NCI-H2081 treated with DMSO at 0.1 percent for 48 hours (cell line): Measurements from ENCODE around the gene CEP135.
"Not testable (repeated sequence)": the region's sequence is repeated elsewhere in the genome, so short reads cannot be mapped to it uniquely, and the experiment has no call there.

Experiments used
- DNase-seq: peaks from one replicate; lab custom pipeline; 2025; lab: John Stamatoyannopoulos, UW

The CEP135 gene

DNA sequence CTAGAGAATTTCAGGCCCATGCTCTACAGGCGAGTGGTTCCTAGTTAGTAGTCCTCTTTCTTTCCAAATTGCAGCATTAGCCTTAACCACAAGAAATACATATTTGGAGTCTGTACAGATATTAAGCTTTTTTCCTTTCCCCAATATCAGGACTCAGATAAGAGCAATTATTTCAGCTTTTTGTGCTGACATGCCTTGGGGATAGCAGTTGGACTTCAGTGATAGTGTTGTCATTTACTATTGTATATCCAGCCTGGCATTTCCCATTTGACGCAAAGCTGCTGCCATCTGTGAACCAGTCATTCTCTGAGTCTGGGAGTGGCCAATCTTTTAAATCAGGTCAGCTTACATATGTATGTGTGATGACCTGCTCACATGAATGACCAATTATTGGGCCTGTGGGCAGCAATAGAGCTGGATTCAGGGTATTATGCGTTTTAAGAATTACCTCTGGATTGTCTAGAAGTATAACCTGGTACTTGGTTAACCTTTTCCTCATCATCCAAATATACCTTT is 6.8 kb upstream of the CEP135 start:
- DNase-seq = no peak

DNA sequence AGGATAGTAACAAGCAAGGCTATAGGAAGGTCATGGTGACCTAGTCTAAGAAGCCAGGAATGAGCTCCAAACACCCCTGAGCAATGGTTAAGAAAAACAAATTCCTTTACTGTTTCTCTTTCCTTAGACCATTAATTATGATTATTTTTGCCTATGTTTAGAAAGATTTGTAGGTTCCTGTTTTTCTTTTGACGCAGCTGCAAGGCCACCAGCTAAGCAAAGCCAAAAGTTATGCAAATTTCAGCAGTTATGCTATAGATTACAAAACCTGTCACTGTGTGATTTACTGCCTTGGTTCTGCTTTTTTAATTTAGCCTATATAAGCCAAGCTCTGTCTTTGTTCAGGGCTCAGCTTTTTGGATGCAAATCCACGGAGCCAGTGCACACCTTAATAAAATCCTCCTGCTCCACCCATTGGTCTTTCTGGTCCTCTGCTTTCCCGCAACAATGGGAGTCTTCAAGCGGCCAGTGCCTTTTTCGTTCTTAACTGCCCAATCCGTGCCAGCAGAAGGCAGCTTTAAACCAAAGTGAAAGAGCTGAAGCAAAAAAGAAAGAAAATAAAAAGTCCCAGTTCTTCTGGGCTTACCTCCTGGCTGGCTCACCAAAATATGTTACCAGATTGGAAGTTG is 1.4 kb upstream of the CEP135 start:
- DNase-seq = no peak

DNA sequence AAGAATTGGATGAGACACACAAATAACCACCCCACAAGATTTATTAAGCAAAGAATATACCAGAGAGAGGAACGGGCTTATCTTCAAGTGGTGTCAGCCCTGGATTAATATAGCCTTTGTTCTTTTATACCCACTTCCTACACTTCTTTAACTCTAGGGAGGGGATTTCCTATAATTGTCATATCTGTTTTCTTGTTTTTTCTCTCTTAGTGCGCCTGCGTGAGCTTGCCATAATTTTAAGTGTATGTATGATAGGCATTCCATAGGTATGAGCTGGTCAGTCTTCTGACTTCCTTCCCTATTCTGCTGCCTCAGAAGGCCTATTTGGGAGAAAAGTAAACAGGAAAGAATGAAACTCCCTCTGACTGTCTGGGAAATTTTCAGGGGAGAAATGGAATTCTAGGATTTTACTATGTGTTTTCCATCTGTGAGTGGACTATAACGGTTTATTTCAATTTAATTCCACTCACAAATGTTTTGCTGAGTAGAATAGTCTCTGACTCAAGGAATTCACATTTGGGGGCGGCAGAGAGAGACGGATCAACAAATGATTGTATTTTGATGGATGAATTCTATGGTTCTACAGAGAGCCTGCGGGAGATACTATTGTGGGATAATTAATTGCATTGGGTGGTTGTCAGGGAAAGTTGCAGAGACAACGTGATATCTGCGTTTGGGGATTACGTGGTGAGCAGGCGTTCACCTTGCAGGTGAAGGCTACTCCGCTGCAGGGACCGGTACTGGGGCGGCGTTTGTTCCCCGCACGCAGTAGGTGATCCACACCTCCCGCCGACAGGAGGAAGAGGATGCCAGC is 626 bp upstream of the CEP135 start:
- DNase-seq = no peak

DNA sequence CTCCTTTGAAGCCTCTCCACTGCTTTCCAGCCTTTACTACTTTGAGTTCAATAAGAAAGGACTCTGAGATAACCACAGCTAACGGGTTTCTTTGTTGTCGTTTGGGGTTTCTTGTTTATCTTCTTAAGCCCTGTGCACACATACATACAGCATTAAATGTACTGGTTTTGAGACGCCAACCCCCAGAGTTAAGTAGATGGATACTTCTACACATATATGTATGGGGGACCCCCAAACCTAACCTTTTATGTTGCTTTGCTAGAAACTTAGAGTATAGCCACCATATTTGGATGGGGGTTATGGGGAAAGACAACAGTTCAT is 697 bp downstream of the CEP135 start:
- no peak for DNase-seq

DNA sequence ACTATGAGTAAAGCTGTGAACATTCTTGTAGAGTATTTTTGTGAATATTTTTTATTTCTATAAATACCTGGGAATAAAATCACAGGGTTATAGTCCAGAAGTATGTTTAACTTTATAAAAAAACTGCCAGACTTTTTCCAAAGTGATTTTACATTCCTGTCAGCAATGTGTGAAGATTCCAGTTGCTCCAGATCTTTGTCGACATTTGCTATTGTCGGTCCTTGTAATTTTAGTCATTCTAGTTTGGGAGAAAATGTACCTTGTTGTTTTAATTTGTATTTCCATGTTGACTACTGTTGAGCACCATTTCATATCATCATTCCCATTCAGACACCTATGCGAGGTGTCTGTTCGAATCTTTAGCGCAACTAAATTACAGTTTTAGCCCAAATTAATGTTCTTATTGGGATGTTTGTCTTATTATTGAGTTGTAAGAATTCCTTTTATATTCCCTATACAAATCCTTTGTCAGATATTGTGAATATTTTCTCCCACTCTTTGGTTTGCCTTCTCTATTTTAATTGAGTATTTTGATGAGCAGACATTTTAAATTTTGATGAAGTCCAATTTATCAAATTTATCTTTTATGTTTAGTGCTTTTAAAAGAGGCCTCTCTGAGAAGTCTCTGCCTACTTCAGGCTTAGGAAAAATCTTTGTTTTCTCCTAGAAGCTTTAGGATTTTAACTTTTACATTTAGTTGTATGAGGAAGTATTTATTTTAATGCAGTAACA is 2.6 kb downstream of the CEP135 start:
- DNase-seq = no peak

DNA sequence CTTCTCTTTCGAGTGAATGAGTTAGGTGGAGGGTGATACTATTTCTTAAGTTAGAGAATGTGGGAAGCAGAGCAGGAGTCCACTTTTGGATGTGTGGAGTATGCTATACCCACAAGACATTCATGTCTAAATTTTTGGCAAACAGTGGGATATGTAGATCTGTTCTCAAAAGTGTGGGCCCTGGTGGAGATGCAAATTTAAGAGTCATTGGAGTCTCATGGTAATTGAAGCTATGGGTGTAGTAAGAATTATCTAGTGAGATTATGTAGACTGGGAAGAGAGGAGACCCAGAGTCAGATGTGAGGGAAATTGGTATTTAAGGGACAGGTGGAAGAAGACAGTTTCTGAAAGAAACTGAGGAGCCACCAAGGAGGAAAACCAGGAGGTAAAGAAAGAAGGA is 7.0 kb downstream of the CEP135 start:
- no peak for DNase-seq

DNA sequence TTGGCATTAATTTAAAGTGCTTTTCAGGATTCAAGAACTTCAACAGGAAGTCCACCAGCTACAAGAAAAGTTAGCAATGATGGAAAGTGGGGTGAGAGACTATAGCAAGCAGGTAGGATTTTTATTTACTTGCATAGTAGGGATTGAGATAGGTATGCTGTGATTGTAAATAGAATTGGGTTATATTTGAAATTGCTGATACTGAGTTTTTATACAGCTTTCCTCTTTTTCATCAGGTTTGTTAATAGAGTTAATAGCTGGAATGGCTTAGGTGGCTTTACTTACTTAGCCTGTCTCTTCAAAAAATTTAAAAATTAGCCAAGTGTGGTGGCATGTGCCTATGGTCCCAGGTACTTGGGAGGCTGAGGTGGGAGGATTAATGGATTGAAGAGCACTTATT is 10.9 kb downstream of the CEP135 start:
- DNase-seq = no peak

DNA sequence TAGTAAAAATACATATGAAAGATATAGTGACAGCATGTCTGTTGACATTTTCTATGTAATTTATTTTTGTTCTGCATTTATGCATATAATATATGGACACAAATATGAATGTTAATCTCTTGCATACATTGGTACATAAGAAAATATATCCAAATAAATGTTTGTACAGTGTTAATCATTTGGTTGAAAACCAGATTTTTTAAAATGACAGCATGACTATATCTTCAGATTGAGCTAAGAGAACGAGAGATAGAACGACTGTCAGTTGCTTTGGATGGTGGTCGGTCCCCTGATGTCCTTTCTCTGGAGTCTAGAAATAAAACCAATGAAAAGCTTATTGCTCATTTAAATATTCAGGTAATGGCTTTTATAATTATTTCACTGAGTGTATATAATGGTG is 15.3 kb downstream of the CEP135 start:
- DNase-seq = no peak

DNA sequence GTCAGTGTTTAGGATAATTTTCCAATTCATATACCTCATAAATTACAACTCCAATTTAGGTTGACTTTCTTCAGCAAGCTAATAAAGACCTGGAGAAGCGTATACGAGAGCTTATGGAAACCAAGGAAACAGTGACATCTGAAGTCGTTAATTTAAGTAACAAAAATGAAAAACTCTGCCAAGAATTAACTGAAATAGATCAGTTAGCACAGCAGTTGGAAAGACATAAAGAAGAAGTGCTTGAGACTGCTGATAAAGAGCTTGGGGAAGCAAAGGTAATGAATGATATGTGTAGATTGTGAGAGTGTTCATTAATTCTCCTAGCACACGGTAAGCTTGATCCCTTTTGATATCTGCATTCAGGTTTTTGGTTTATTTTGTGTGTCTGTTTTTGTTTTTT is 16.8 kb downstream of the CEP135 start:
- DNase-seq = no peak

DNA sequence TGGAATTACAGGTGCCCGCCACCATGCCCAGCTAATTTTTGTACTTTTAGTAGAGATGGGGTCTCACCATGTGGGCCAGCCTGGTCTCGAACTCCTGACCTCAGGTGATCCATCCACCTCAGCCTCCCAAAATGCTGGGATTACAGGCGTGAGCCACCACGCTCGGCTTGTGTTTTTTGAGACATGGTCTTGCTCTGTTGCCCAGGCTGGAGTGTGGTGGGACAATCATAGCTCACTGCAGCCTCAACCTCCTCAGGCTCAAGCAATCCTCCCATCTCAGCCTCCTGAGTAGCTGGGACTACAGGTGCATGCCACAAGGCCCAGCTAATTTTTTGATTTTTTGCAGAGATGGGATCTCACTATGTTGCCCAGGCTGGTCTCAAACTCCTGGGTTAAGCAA is 17.6 kb downstream of the CEP135 start:
- DNase-seq = not testable (repeated sequence)

DNA sequence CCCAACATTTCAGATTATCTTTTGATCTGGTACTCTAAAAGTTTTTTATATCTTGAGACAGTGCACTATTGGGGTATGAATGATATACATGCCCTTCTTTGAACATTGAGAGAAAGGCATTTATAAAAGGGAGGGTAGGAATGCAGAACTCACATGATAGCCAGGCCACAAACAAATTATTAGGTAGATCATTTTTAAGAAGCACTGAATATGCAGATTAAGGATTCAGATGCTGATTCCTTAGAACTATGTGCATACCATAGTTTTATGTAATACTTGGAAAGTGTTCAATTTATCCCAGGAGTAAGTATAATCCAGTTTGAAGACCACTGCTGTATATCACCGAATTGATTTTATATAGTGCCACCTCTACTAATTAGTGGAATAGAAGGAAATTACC is 18.6 kb downstream of the CEP135 start:
- no peak for DNase-seq

DNA sequence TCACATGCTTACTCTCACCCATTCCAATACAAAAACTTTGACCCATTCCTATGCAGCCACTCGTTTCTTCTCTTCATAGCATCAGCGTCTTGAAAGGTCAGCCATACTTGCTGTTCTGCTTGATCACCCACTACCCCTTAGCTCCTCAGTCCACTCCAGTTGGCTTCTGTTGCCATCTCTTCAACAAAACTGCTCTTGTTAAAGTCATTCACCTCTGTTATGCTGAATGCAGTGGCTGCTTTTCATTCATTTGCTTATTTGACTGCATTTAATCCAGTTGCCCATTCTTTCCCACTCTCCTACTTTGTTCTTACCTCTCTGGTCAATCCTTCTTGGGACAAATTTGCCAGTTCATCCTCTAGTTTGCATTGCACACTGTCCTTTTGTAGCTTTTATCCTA is 24.9 kb downstream of the CEP135 start:
- no peak for DNase-seq

DNA sequence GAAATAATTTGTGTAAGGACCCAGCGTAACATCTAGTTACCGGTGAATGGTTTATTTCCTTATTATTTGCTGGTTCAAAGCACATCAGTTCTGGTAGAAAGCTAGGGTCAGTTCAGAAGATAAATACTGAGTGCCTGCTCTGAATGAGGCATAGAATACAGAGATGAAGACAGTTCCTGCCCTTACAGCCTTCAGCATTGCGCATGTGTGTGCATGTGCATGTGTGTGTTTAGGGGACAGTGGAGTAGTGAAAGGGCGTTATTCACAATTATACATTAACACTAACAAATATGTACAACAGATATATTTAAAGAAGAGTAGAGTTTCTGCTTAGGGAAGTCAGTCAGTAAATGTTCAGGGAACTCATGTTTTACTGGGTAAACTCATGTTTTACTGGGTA is 29.1 kb downstream of the CEP135 start:
- DNase-seq = no peak

DNA sequence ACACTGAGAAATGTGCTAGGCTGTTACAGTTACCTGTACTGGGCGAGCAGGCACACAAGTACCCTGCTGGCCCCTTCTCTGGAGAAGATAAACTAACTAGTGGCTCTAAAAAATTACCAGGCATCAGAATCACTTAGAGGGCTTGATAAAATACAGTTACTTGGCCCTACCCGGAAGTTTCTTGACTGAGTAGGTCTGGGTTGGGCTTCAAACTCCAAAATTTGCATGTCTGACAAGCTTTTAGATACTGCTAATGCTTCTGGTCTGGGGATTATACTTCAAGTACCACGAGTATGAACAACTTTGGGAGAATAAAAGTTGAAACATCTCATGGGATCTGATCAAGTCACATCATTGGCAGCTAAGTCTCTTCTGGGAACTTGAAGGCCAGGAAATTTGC is 30.8 kb downstream of the CEP135 start:
- DNase-seq = no peak

DNA sequence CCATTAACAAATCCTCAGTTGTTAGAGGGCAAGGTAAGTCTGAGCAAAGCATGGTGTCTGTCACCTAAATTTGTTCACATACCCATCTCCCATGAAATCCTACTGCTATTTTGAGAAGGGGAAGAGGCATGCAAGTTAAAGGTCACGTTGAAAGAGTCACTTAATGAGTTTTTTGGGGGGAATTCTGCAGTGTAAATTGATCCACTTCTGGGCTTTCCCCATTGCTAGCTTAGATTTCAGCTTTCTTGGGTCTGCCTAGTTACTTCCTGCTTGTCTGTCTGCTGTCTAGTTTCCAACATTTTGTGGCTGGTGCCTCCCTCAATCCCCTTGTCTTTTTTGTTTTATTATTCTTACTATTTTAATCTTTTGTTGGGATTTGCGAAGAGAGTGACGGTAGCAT is 32.0 kb downstream of the CEP135 start:
- DNase-seq = no peak

DNA sequence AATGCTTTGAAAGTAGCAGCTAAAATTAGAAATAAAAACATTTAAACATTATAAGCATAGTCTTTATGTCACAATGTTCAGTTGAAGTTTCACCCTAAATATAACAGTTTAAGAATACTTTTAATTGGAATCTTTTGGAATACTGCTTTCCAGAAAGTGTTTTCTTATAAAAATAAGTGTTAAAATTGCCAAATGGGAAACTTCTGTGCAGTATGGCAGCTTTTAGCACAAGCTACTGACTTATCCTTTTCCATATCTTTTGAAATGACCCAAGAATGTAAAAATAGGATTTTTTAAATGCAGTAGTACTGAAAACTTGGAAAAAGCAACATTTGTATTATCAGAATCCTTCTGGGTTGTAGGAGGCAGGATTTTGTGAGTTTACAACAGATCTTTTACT is 34.2 kb downstream of the CEP135 start:
- no peak for DNase-seq

DNA sequence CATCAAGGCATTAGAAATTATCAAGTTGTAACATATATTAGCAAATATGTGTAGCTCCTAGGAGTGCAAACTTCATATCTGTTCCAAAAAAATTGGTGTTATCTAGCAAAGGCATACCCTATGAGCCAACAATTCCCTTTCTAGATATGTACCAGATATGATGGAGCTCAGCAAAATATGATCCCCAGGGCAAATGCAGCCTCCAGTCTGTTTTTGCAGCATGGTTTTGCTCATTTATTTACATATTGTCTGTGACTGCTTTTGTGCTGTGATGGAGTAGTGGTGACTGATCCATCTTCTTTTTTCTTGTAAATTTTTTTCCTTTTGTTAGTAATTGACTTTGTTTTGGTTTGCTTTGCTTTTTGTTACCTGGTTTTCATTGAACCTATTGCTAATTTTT is 41.0 kb downstream of the CEP135 start:
- DNase-seq = no peak

DNA sequence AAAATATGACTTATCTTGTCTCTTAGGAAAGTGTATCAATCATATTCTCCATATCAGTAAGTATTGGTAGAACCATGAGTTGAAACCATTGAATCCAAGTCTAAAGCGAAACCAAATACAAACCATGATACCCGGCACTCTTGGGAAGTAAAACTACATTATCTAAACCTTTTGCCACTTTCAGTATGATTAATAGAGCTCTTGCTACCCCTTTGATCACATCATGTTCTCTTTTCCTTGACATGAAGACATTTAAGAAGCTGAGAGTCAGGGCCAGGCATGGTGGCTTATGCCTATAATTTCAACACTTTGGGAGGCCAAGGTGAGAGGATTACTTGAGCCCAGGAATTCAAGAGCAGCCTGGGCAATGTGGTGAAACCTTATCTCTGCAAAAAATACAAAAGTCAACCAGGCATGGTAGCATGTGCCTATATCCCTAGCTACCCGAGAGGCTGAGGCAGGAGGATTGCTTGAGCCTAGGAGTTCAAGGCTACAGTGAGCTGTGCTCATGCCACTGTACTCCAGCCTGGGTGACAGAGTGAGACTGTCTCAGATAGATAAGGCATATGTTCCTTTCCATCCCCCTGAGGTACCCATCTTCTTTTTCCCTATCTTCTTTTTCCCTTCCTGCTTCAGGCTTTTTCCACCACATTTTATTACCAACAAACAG is 45.4 kb downstream of the CEP135 start:
- DNase-seq = no peak

DNA sequence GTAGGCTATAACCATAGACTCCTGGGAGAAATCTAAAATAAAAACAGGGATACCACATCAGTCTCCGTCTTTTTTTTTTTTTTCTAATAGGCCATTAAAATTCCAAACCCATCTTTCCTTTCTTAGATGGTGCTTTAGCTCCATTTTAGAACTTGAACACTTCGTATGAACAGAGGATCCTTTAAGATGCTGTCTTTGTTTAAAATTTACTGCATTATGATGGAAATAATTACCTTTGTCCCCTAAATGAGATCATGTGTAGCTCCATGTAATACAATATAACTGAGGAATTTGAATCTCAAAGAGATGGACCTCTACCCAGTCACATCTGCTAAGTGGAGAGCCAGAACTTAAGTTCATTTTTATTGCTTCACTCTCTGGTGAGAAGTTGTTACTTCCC is 47.9 kb downstream of the CEP135 start:
- DNase-seq = no peak

DNA sequence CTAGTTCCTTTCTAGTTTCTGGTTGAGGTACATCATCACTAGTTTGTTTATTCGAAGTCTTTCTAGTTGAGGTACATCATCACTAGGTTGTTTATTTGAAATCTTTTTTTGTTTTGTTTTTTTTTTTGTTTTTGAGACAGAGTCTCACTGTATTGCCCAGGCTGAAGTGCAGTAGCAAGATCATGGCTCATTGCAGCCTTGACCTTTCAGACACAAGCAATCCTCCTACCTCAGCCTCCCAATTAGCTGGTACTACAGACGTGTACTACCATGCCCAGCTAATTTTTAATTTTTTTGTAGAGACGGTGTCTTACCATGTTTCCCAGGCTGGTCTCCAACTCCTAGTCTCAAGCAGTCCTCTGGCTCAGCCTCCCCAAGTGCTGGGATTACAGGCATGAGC is 54.9 kb downstream of the CEP135 start:
- DNase-seq = no peak

DNA sequence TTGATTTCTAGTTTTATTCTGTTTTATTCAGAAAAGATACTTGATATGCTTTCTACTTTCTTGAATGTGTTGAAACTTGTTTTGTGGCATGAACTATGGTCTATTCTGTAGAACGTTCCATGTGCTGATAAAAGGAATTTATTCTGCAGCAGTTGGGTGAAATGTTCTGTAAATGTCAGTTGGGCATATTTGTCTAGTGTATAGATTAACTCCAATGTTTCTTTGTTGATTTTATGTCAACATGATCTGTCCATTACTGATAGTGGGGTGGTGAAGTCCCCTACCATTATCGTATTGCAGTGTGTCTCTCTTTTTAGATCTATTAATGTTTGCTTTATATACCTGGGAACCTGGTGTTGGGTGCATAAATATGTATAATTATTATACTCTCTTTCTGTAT is 55.5 kb downstream of the CEP135 start:
- no peak for DNase-seq

DNA sequence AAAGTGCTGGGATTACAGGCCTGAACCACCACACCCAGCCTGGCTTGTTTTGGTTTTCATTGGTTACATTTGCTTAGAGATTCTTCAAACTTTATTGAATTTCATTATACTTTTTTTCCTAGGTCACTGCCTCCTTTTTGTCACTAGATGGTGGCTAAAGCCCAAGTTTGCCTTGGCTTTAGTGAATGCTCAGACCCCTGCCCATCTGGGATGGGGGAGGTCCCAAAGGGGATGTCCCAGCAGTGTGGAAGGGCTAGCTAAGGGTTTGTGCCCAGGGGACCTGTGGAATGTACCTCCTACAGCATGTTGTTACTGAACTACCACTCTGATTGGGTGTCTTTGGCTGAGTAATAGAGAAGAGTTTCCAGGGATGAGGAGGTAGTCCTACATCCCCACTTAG is 58.4 kb downstream of the CEP135 start:
- no peak for DNase-seq

DNA sequence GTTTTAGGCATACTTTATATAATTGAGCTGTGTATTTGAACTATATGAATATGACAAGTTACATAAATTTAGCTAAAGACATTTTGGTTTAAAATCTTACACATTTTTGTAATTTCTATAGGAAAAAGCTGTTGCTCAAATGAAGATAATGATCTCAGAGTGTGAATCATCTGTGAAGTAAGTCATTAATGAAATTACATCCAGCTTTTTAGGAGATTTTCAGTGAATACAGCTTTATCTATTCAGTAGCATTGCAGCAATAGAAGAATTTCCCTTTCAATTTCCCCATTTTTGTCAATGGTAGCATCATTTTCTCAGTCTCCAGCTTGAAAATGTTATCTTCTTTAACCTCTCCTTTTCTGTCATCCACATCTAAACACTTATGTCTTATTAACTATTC is 59.5 kb downstream of the CEP135 start:
- no peak for DNase-seq
